Measurements from ENCODE around the gene LRATD1.

DNA sequence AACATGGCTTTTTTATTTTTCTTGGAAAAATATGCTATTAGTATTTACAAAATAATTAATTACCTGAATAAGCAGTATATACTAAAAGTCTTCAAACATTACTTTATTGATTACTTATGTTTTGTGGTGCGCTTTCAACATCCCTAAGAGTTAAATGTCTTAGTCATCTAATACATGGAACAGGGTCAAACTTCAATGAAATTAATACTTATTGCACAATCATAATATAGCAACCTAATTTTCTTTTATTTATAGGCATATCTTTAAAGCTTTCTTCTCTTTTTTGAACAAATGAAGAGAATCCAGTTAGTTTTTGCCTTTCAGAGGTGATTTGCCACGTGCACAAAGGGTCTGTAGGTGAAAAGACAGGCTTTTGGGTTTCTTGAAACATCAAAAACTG is 6.0 kb downstream of the LRATD1 start:
- TF ChIP-seq CTCF (IDR thresholded peaks at IDR 0.05) (no peak), POLR2A (IDR thresholded peaks at IDR 0.05) (no peak)

Measured in body of pancreas (tissue), 4 donors.